Endothelial cell of umbilical vein (primary cell): ENCODE measurements around the gene RNU5D-1.

Source experiments
- EZH2 ChIP-seq: IDR thresholded peaks from 2 replicates; pipeline ENCODE4 v1.6.1; 2012; ENCODE audit warnings: borderline replicate concordance, low read depth, mild to moderate bottlenecking, moderate library complexity, low read length, inconsistent platforms; ENCODE audit not compliant: severe bottlenecking
- GATA2 ChIP-seq: IDR thresholded peaks from 2 replicates; pipeline ENCODE4 v1.7.0; 2011; ENCODE audit warnings: low read depth, mild to moderate bottlenecking, moderate library complexity, mixed read lengths, low read length; ENCODE audit not compliant: insufficient read length, insufficient read depth
- JUN ChIP-seq: IDR thresholded peaks from 2 replicates; pipeline ENCODE4 v1.6.1; 2011; ENCODE audit warnings: borderline replicate concordance, low read depth; ENCODE audit not compliant: insufficient read length, insufficient read depth
- MYC ChIP-seq: IDR thresholded peaks from one replicate; pipeline ENCODE4 v1.6.1; 2011; ENCODE audit warnings: mild to moderate bottlenecking, low read depth, low read length
- POLR2A ChIP-seq: IDR thresholded peaks from 2 replicates; pipeline ENCODE4 v1.6.1; 2012; ENCODE audit warnings: low read depth, mild to moderate bottlenecking, control low read depth, low read length
- POLR2AphosphoS5 ChIP-seq: IDR thresholded peaks from 2 replicates; pipeline ENCODE4 v1.6.1; 2012; ENCODE audit warnings: low read depth, mild to moderate bottlenecking, control low read depth, low read length, moderate library complexity; ENCODE audit not compliant: insufficient read depth
- TF ChIP-seq, protein P1 (sequence below): IDR thresholded peaks from 2 replicates; pipeline ENCODE4 v1.6.1; 2011; ENCODE audit not compliant: insufficient read depth, insufficient read length
- TF ChIP-seq, protein P2 (sequence below), 2 donors: IDR thresholded peaks; 1 replicate in 1 of 2; 2 replicates in 1 of 2; pipeline ENCODE4 v1.5.1; 2011; ENCODE audit warnings: low read length in 2 of 2, mild to moderate bottlenecking in 2 of 2, moderate library complexity in 2 of 2, control low read depth in 1 of 2, inconsistent platforms in 1 of 2, low read depth in 1 of 2; ENCODE audit not compliant: insufficient read depth in 1 of 2; ENCODE audit errors: extremely low read depth in 1 of 2

DNA sequence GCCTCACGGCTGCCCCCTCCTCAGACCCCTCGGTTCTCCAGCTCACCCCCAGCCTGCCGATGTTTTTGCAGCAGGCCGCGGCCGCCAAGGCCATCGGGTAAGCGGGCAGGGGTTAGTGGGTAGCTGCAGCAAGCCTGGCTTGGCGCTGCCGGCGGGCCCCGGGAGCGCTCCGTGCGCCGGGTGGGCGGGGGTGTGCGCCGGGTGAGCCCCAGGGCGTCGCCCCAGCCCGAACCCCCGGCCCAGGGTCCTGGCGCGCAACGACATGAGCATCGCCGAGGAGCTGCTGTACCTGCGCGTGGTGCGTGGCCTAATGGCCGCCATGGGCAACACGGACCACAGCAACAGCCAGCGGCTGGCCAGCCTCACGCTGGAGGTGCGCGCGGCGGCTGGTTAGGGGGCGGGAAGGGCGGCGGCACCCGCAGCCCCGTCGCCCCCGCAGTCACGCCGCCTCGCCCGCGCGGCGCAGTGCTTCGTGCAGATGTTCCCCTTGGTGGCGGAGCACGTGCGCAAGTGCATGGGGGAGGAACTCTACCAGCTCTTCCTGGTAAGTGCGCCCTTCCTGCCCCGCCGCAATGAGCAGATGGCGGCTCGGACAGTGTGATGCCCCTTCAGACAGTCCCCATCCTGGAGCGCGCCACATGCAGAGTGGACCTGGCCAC is 6.5 kb downstream of the RNU5D-1 start:
- no peak for TF ChIP-seq POLR2A
- TF ChIP-seq, protein P1, sequence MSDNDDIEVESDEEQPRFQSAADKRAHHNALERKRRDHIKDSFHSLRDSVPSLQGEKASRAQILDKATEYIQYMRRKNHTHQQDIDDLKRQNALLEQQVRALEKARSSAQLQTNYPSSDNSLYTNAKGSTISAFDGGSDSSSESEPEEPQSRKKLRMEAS = no peak
- TF ChIP-seq, protein P2, sequence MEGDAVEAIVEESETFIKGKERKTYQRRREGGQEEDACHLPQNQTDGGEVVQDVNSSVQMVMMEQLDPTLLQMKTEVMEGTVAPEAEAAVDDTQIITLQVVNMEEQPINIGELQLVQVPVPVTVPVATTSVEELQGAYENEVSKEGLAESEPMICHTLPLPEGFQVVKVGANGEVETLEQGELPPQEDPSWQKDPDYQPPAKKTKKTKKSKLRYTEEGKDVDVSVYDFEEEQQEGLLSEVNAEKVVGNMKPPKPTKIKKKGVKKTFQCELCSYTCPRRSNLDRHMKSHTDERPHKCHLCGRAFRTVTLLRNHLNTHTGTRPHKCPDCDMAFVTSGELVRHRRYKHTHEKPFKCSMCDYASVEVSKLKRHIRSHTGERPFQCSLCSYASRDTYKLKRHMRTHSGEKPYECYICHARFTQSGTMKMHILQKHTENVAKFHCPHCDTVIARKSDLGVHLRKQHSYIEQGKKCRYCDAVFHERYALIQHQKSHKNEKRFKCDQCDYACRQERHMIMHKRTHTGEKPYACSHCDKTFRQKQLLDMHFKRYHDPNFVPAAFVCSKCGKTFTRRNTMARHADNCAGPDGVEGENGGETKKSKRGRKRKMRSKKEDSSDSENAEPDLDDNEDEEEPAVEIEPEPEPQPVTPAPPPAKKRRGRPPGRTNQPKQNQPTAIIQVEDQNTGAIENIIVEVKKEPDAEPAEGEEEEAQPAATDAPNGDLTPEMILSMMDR (IDR thresholded peaks at IDR 0.05; ENCODE audit: extremely low read depth in 1 of 2, insufficient read depth in 1 of 2, low read depth in 1 of 2, low read length in 2 of 2) = no peak
- no peak for TF ChIP-seq MYC
- no peak for TF ChIP-seq EZH2
- no peak for TF ChIP-seq POLR2AphosphoS5
- no peak for TF ChIP-seq GATA2
- TF ChIP-seq JUN = no peak
